Myometrial cell (primary cell): ENCODE results near the gene RAB15. TPM values are rescaled to one million over a fixed set of nuclear protein-coding genes. Genes with fewer than 3 reads are reported as not detected.

Experiments
- total RNA-seq: library from RNA; depleted of rRNA; stranded (reverse); fragments of >200 nt; gene quantifications from 2 replicates; pipeline ENCODE4 v1.2.3, GENCODE V29; 2015

The RAB15 gene
- total RNA-seq = 3.2 and 3.7 TPM in 2 replicates

DNA sequence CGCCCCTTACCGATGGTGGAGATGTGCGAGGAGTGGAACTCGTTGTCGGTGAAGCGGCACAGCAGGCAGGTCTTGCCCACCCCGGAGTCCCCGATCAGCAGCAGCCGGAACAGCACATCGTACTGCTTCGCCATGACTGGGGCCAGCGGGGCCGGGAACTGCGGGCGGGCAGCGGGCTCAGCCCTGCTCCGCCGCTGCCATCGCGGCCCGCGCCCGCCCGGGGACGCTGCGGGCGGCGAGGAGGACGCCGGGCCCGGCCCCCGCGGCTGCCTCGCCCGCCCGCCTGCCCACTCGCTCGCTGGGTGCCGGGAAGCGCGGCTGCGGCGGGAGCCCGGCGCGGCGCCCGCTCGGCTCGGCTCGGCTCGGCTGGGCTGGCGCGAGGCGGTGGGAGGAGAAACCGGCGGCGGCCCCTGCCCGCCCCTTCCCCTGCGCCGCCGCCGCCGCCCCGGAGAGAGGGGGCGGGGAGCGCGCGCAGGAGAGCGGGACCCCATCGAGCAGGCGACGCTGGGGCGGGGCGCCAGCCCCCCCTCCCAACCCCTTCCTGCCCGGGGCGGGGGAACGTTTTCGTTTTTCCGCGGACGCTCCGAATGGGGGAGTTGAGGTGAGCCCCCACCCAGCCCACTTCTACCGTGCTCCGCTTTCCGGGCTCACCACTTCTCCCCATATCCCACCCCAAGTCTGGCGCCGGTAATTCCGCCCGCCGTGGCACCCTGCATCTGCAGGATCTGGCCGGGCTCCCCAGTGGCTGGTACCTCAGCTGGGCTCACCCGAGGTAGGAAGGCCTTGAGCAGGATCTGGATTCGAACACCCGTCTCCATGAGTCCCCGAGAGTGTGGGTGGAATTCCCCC lies at the start of gene RAB15:
Gene RAB15, minus strand, starts transcription at position 394 of the 849 bp plus-strand sequence. Its CDS starts 260 bp downstream, at position 134.

DNA sequence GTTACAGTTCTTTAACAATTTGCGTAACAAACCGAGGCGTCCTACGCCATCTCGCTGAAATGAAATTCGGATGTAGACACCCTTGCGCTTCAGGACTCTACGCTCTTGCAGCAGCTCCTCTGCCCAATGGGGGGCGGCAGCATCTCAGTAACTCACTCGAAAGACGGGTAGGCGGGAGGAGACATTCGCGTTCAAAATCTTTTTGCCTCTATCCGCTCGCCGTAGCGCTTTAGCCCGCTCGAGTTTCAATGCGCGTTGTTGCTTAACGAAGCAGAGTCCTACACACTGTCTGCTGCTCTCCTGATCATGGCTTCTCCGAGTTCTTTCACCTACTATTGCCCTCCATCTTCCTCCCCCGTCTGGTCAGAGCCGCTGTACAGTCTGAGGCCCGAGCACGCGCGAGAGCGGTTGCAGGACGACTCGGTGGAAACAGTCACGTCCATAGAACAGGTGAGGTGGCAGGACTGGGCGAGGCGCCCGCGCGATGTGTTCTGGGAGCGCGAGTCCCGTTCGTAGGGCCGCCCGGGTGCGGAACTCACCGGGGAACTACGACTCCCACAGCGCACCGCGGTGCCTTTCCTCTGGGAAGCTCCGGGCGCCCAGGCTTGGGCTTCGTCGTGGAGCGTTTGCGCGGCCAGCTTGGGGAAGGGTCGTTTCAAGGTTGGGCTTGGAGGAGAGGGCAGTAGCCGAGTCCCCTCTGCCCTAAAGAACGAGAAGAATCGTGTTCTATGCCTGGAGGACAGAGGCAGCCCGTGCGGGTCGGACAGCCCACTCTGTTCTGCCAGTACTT lies 14.7 kb upstream of the RAB15 start, which contains the start of gene FNTB:
Gene FNTB, plus strand, starts transcription at position 248 of the 790 bp plus-strand sequence. Its CDS starts 59 bp downstream, at position 307.

DNA sequence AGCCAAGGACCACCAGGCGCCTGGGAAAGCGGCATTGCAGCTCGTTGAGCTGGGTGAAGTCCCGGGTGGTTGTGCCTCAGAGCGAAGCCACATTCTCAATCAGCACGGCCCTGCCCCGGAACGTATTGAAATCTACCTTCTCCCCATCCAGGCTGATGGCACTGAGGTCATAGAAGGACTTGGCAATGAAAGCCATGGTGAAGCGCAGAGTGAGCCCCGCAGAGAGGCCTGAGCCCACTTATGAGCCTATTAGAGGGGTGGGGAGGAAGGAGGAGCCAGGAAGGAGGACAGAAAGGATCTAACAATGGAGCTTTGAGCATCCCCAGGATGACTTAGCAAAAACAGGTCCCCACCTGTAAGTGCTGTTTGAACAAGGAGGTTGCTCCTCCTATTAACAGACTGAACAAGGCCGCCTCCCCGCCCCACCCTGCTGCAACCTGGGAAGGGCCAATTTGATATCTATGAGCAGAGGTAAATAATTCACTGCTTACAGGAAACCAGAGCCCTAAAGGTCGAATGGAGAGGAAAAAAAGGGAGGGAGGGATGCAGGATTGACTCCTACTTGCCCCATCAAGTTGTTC lies 29.5 kb downstream of the RAB15 start, which contains the start of gene GPX2:
Gene GPX2, minus strand, starts transcription at position 215 of the 581 bp plus-strand sequence. Its CDS starts 19 bp downstream, at position 196.

DNA sequence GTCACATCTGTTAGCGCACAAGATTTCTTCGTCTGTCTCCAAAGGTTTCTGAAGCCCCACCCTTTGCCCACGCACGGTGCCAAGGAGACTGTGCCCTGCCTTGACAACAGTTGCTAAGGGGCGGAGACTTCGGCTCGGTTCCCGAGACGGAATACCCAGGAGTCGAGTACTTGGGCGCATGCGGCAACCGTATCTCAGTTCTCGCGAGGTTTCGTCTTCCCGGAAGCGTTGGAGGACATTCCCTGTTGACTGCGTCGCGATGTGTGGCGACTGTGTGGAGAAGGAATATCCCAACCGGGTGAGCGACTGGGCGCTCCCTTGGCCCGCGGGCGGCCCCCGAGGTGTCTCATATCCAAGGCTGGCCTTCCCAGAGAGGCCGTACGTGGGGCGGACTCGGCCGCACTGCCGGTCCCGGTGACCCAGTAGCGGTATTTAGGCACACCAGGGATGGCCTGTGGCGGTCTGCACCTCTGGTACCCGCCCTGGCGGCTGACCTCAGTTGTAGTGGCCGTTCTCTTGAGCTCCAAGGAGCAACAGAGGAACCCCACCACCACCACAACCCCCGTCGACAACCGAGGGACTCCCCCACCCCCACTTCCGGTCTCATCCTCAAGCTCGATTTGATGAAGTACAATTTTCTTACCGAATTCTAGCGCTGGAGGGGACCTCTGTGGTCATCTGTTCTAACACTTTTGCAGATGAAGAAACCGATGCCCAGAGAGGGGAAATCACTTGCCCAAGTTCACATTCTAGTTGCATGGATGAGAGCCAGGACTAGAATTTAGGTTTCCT lies 57.7 kb downstream of the RAB15 start, which contains the start of gene CHURC1:
Gene CHURC1, plus strand, starts transcription at position 219 of the 792 bp plus-strand sequence. Its CDS starts 41 bp downstream, at position 260.

Other genes with a start within 250 kb of the RAB15 start
- gene SPTB, start 92.4 kb downstream of the RAB15 start, total RNA-seq = under 0.01 TPM in 1 of 2 replicates, not detected in the other
- gene CHURC1, start 57.9 kb downstream of the RAB15 start, total RNA-seq = 38.1 and 52.5 TPM in 2 replicates
- not detected in 2 replicates for gene GPX2, start 29.6 kb downstream of the RAB15 start, total RNA-seq
- 11.7 and 13.5 TPM in 2 replicates for gene FNTB, start 14.6 kb upstream of the RAB15 start, total RNA-seq
- gene MAX, start 130.2 kb upstream of the RAB15 start, total RNA-seq = 27.7 and 31.2 TPM in 2 replicates